Measurements from ENCODE around the gene CHAT. TPM values are rescaled to one million over a fixed set of nuclear protein-coding genes. Genes with fewer than 3 reads are reported as not detected.

The CHAT gene
- total RNA-seq, 3 donors from 2014 or later: not detected

DNA sequence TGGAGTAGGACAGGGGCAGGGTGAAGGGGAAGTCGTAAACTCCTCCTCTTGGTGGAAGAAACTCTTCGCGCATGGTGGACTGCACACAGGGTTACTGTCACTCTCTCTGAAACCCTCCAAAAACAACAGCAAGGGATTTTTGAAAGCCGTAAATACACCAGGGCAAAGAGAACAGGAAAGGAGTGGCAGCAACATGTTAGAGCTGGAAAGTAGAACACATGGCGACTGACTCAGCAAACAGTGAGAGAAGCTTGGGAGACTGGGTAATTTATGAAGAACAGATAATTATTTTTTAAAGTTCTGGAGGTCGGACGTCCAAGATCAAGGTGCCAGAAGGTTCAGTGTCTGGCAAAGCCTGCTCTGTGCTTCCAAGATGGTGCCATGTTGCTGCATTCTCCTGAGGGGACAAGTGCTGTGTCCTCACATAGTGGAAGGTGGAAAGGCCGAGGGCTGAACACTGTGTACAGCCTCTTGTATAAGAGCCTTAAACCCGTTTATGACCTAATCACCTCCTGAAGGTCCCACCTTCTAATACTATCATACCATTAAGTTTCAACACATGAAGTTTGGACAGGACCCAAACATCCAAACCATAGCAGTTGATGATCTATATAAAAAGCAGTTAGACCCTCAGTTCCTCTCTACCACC lies 43.1 kb downstream of the CHAT start:
- DNase-seq (ENCODE audit: low spot score in 2 of 2): no peak
- TF ChIP-seq POLR2AphosphoS5 (IDR thresholded peaks at IDR 0.05) (no peak), POLR2A (IDR thresholded peaks at IDR 0.05) (no peak), CTCF (IDR thresholded peaks at IDR 0.05) (no peak)

GRCh38 chr10:49657606-49658005 lies 43.8 kb downstream of the CHAT start:
- Histone ChIP-seq H3K27ac (no peak overlapping the region), H3K27me3 (no peaks in the 10 kb centered on the region), H3K9me3 (peaks cover 9% of the 10 kb centered on the region in 2 donors), H3K36me3 (no peaks in the 10 kb centered on the region), H3K4me3 (no peak overlapping the region), H3K4me1 (no peaks in the 10 kb centered on the region)
- DNase-seq (ENCODE audit: low spot score in 2 of 2): no peak
- no peak for TF ChIP-seq POLR2A (IDR thresholded peaks at IDR 0.05)
- TF ChIP-seq POLR2AphosphoS5 (IDR thresholded peaks at IDR 0.05): no peak
- TF ChIP-seq CTCF (IDR thresholded peaks at IDR 0.05): no peak
- intact Hi-C loops (cut with DNase I; ENCODE audit: low total_unique reads): no loop called here

More for the DNA sequence above, 43.1 kb downstream of the CHAT start:
- H3K27ac ChIP-seq: no peak overlapping the region
- no peaks in the 10 kb centered on the region for H3K36me3 ChIP-seq
- H3K27me3 ChIP-seq: no peaks in the 10 kb centered on the region
- no peak overlapping the region for H3K4me3 ChIP-seq
- no peaks in the 10 kb centered on the region for H3K4me1 ChIP-seq
- intact Hi-C loops (cut with DNase I; ENCODE audit: low total_unique reads): no loop called here
- H3K9me3 ChIP-seq: peaks cover 9% of the 10 kb centered on the region in 2 donors

GRCh38 chr10:49661140-49661856 lies 47.5 kb downstream of the CHAT start:
- H3K36me3 ChIP-seq: no peaks in the 10 kb centered on the region
- intact Hi-C loops (cut with DNase I; ENCODE audit: low total_unique reads): no loop called here
- no peak for DNase-seq (ENCODE audit: low spot score in 2 of 2)

DNA sequence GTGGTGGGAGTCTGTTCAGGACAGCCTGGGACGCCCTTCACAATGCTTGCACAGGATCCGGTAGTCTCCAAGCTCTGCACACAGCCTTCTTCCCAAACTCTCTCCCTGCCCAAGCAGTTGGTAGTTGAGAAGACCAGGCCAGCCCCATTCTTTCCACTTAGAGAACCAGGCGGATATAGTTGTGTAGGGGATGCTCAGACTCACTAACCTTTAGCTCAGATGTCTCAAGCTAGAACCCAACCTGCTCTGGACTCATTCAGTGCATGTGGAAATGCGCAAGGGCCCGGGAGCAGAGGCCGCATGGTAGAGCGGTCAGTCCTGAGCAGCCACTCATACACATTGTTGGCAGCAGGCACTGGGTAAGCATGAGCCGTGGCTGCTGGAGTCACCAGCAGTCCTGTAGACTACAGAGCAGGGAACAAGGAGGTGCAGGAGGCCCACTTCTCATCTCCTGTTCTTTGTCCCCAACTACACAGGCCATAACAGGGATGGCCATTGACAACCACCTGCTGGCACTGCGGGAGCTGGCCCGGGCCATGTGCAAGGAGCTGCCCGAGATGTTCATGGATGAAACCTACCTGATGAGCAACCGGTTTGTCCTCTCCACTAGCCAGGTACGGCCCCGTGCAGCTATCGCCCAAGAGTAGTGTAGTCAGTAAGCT lies 48.5 kb downstream of the CHAT start:
- peaks cover 9% of the 10 kb centered on the region in 2 donors for H3K9me3 ChIP-seq
- H3K27ac ChIP-seq: no peak overlapping the region
- intact Hi-C loops (cut with DNase I; ENCODE audit: low total_unique reads): no loop called here
- no peaks in the 10 kb centered on the region for H3K36me3 ChIP-seq
- TF ChIP-seq CTCF (IDR thresholded peaks at IDR 0.05) (no peak), POLR2AphosphoS5 (IDR thresholded peaks at IDR 0.05) (no peak), POLR2A (IDR thresholded peaks at IDR 0.05) (no peak)
- no peak overlapping the region for H3K4me3 ChIP-seq
- H3K27me3 ChIP-seq: peaks cover 0 to 4% of the 10 kb centered on the region in 2 donors
- DNase-seq (ENCODE audit: low spot score in 2 of 2): no peak
- no peaks in the 10 kb centered on the region for H3K4me1 ChIP-seq

More at GRCh38 chr10:49661140-49661856, 47.5 kb downstream of the CHAT start:
- no peak overlapping the region for H3K27ac ChIP-seq
- no peaks in the 10 kb centered on the region for H3K4me1 ChIP-seq
- peaks cover 9% of the 10 kb centered on the region in 2 donors for H3K9me3 ChIP-seq
- TF ChIP-seq POLR2AphosphoS5 (IDR thresholded peaks at IDR 0.05) (no peak), CTCF (IDR thresholded peaks at IDR 0.05) (no peak), POLR2A (IDR thresholded peaks at IDR 0.05) (no peak)
- no peak overlapping the region for H3K4me3 ChIP-seq
- H3K27me3 ChIP-seq: peaks cover 0 to 4% of the 10 kb centered on the region in 2 donors

GRCh38 chr10:49663596-49663995 lies 49.8 kb downstream of the CHAT start:
- TF ChIP-seq CTCF (IDR thresholded peaks at IDR 0.05) (no peak), POLR2AphosphoS5 (IDR thresholded peaks at IDR 0.05) (no peak), POLR2A (IDR thresholded peaks at IDR 0.05) (no peak)
- intact Hi-C loops (cut with DNase I; ENCODE audit: low total_unique reads): no loop called here
- no peak for DNase-seq (ENCODE audit: low spot score in 2 of 2)
- no peaks in the 10 kb centered on the region for H3K36me3 ChIP-seq
- no peak overlapping the region for H3K27ac ChIP-seq
- H3K27me3 ChIP-seq: peaks cover 0 to 4% of the 10 kb centered on the region in 2 donors
- peaks cover 9% of the 10 kb centered on the region in 2 donors for H3K9me3 ChIP-seq
- H3K4me1 ChIP-seq: no peaks in the 10 kb centered on the region
- no peak overlapping the region for H3K4me3 ChIP-seq
